Lower lobe of right lung (tissue), 2 donors: ENCODE data around the gene FAM120AOS. TPM values are rescaled to one million over a fixed set of nuclear protein-coding genes. Genes with fewer than 3 reads are reported as not detected.

ENCODE experiments used
- ATAC-seq, 2 donors: fragments of 200-7000 bp; cut with Tn5 transposase; one replicate each; pipeline ENCODE4 v1.9.1; 2020 to 2022; ENCODE audit warnings: mild to moderate bottlenecking in 2 of 2, moderate library complexity in 2 of 2
- DNase-seq: peaks from one replicate; pipeline ENCODE4 v3.0.0-alpha.2; 2020
- H3K27ac ChIP-seq: fragments of 200-600 bp; one replicate; pipeline ENCODE4 v1.8.0; 2022
- H3K27me3 ChIP-seq: fragments of 200-600 bp; one replicate; pipeline ENCODE4 v1.8.0; 2022; ENCODE audit warnings: low read depth
- H3K36me3 ChIP-seq: fragments of 200-600 bp; one replicate; pipeline ENCODE4 v1.8.0; 2022; ENCODE audit warnings: mild to moderate bottlenecking
- H3K4me1 ChIP-seq: fragments of 200-600 bp; one replicate; pipeline ENCODE4 v1.8.0; 2022
- H3K4me3 ChIP-seq: fragments of 200-600 bp; one replicate; pipeline ENCODE4 v1.8.0; 2022; ENCODE audit warnings: mild to moderate bottlenecking
- H3K9me3 ChIP-seq: fragments of 200-600 bp; one replicate; pipeline ENCODE4 v1.8.0; 2022
- CTCF ChIP-seq: fragments of 200-600 bp; IDR thresholded peaks from one replicate; pipeline ENCODE4 v1.8.0; 2022; ENCODE audit warnings: antibody characterized with exemption, mild to moderate bottlenecking
- intact Hi-C: fragments of 100-400 bp; cut with DNase I; formaldehyde crosslinking; loops from one replicate; pipeline ENCODE4 v1.11.0; 2022
- total RNA-seq: library from RNA; stranded (reverse); fragmentation: NEBNext Ultra II Directional; extraction: Animal tissue kit (Norgen Biotek cat#: 25700); gene quantifications from one replicate; pipeline ENCODE4 v1.2.1, GENCODE V29; 2021
- donor health status: DM: no; HTN: yes; CAD: no; lungs with severe emphysema.

Gene FAM120AOS
- total RNA-seq, 1 donor from 2014 or later, result 45.0 TPM

GRCh38 chr9:93413530-93413929 is 39.9 kb downstream of the FAM120AOS start:
- no peaks in the 10 kb centered on the region for H3K9me3 ChIP-seq
- H3K27me3 ChIP-seq, result no peaks in the 10 kb centered on the region
- no peak for DNase-seq
- TF ChIP-seq CTCF, result no peak
- no peak for ATAC-seq
- H3K4me3 ChIP-seq, result no peak overlapping the region
- intact Hi-C loops, result no loop called here
- no peak overlapping the region for H3K27ac ChIP-seq
- H3K4me1 ChIP-seq, result no peaks in the 10 kb centered on the region
- H3K36me3 ChIP-seq, result no peaks in the 10 kb centered on the region

- no peak for TF ChIP-seq CTCF
- Histone ChIP-seq H3K27me3 (no peaks in the 10 kb centered on the region), H3K9me3 (no peaks in the 10 kb centered on the region), H3K36me3 (no peaks in the 10 kb centered on the region), H3K4me3 (no peak overlapping the region), H3K4me1 (no peaks in the 10 kb centered on the region), H3K27ac (no peak overlapping the region)
- DNase-seq (no peak), ATAC-seq (no peak)
- intact Hi-C loops, result no loop called here
Measured at GRCh38 chr9:93406371-93406770, 47.0 kb downstream of the FAM120AOS start.

GRCh38 chr9:93398471-93398870 is 54.9 kb downstream of the FAM120AOS start:
- H3K9me3 ChIP-seq, result no peaks in the 10 kb centered on the region
- DNase-seq, result no peak
- intact Hi-C loops, result no loop called here
- no peaks in the 10 kb centered on the region for H3K4me1 ChIP-seq
- H3K4me3 ChIP-seq, result no peak overlapping the region
- no peak overlapping the region for H3K27ac ChIP-seq
- no peak for TF ChIP-seq CTCF
- no peak for ATAC-seq
- H3K27me3 ChIP-seq, result no peaks in the 10 kb centered on the region
- H3K36me3 ChIP-seq, result no peaks in the 10 kb centered on the region

- intact Hi-C loops, result no loop called here
- Histone ChIP-seq H3K9me3 (no peaks in the 10 kb centered on the region), H3K4me1 (no peaks in the 10 kb centered on the region), H3K27ac (no peak overlapping the region), H3K36me3 (no peaks in the 10 kb centered on the region), H3K4me3 (no peak overlapping the region), H3K27me3 (no peaks in the 10 kb centered on the region)
- no peak for TF ChIP-seq CTCF
- ATAC-seq, result peak in 1 of 2 donors; percentile 35
- no peak for DNase-seq
Measured at GRCh38 chr9:93397661-93398373, 55.6 kb downstream of the FAM120AOS start.

Other genes starting within 250 kb of the FAM120AOS start
- gene FAM120A, start 1.9 kb downstream of the FAM120AOS start, total RNA-seq, result 114 TPM
- 39.1 TPM for gene PHF2, start 123.0 kb upstream of the FAM120AOS start, total RNA-seq